CD4-positive, alpha-beta T cell (primary cell): Measurements from ENCODE around the gene UNC13D. TPM values are rescaled to one million over a fixed set of nuclear protein-coding genes. Genes with fewer than 3 reads are reported as not detected.
"Not testable (repeated sequence)": the region's sequence is repeated elsewhere in the genome, so short reads cannot be mapped to it uniquely, and the experiment has no call there.

ENCODE experiments used
- ATAC-seq: fragments of 200-7000 bp; cut with Tn5 transposase; one replicate; pipeline ENCODE4 v1.10.0; 2022; ENCODE audit warnings: mild to moderate bottlenecking; ENCODE audit not compliant: poor library complexity
- CTCF ChIA-PET: fragments of 350-600 bp; sonication (Branson Sonifier 250); formaldehyde crosslinking; loops from one replicate; lab custom pipeline; 2021; ENCODE audit warnings: antibody characterized with exemption, inconsistent platforms; lab: Charles Lee
- POLR2A ChIA-PET: fragments of 350-600 bp; sonication (Branson Sonifier 250); formaldehyde crosslinking; loops from one replicate; lab custom pipeline; 2021; ENCODE audit warnings: antibody characterized with exemption, inconsistent platforms; lab: Charles Lee
- DNase-seq, 14 experiments: peaks; one replicate each; pipeline ENCODE4 v3.0.0-alpha.2; 2013 to 2020; ENCODE audit warnings: mixed read lengths in 2 of 14
- H3K27ac ChIP-seq, 2 donors: one replicate each; pipeline versions ENCODE4 v1.5.1 to v1.7.0; 2013; ENCODE audit warnings: low read length in 2 of 2, low read depth in 1 of 2, mild to moderate bottlenecking in 1 of 2
- H3K27me3 ChIP-seq, 2 experiments: 1 replicate in 1 of 2; 2 replicates in 1 of 2; pipeline versions ENCODE4 v1.6.1 to v1.7.0; 2013; ENCODE audit warnings: low read length in 2 of 2, control low read depth in 1 of 2, mild to moderate bottlenecking in 1 of 2, moderate library complexity in 1 of 2; ENCODE audit not compliant: insufficient read depth in 2 of 2, control insufficient read depth in 1 of 2
- H3K36me3 ChIP-seq: one replicate; pipeline ENCODE4 v1.6.1; 2013; ENCODE audit warnings: low read length, control low read depth; ENCODE audit not compliant: insufficient read depth
- H3K4me1 ChIP-seq: one replicate; pipeline ENCODE4 v1.6.1; 2013; ENCODE audit warnings: low read length, control low read depth; ENCODE audit not compliant: insufficient read depth
- H3K4me3 ChIP-seq: one replicate; pipeline ENCODE4 v1.5.1; 2013; ENCODE audit warnings: mild to moderate bottlenecking, low read length, moderate library complexity
- H3K9me3 ChIP-seq, 2 experiments: 1 replicate in 1 of 2; 2 replicates in 1 of 2; pipeline versions ENCODE4 v1.6.1 to v1.7.0; 2013; ENCODE audit warnings: low read length in 2 of 2, mild to moderate bottlenecking in 2 of 2, control low read depth in 1 of 2, moderate library complexity in 1 of 2; ENCODE audit not compliant: control insufficient read depth in 1 of 2, insufficient read depth in 1 of 2
- H3K27ac Mint-ChIP-seq: one replicate; pipeline ENCODE4 v1.8.0; 2020; ENCODE audit warnings: mixed read lengths
- H3K27me3 Mint-ChIP-seq: one replicate; pipeline ENCODE4 v1.8.0; 2021; ENCODE audit warnings: mixed read lengths
- H3K36me3 Mint-ChIP-seq: one replicate; pipeline ENCODE4 v1.8.0; 2021; ENCODE audit warnings: low read depth, mixed read lengths
- H3K4me1 Mint-ChIP-seq: one replicate; pipeline ENCODE4 v1.8.0; 2021; ENCODE audit warnings: low read depth, mixed read lengths
- H3K4me3 Mint-ChIP-seq: one replicate; pipeline ENCODE4 v1.8.0; 2020; ENCODE audit warnings: mild to moderate bottlenecking, mixed read lengths
- H3K9me3 Mint-ChIP-seq: one replicate; pipeline ENCODE4 v1.8.0; 2020; ENCODE audit warnings: mixed read lengths
- intact Hi-C, 2 experiments: fragments of 100-400 bp; cut with DNase I in 1 of 2; cut with micrococcal nuclease in 1 of 2; formaldehyde crosslinking; loops; one replicate each; pipeline versions ENCODE4 v1.15.1 to v1.9.0; 2023 to 2025; cut with DNase I, micrococcal nuclease
- total RNA-seq, 174 experiments: library from RNA in 2 of 174; stranded (reverse) in 2 of 174; gene quantifications; one replicate each; pipeline ENCODE4 v1.2.3 and lab custom pipeline; 2021 to 2026
- TF ChIP-seq, protein P1 (sequence below): fragments of 200-600 bp; IDR thresholded peaks from one replicate; pipeline ENCODE4 v1.8.0; 2022; ENCODE audit warnings: antibody characterized with exemption, mild to moderate bottlenecking

UNC13D gene
- total RNA-seq, 2 experiments from 2014 or later: 110 to 112 TPM

DNA sequence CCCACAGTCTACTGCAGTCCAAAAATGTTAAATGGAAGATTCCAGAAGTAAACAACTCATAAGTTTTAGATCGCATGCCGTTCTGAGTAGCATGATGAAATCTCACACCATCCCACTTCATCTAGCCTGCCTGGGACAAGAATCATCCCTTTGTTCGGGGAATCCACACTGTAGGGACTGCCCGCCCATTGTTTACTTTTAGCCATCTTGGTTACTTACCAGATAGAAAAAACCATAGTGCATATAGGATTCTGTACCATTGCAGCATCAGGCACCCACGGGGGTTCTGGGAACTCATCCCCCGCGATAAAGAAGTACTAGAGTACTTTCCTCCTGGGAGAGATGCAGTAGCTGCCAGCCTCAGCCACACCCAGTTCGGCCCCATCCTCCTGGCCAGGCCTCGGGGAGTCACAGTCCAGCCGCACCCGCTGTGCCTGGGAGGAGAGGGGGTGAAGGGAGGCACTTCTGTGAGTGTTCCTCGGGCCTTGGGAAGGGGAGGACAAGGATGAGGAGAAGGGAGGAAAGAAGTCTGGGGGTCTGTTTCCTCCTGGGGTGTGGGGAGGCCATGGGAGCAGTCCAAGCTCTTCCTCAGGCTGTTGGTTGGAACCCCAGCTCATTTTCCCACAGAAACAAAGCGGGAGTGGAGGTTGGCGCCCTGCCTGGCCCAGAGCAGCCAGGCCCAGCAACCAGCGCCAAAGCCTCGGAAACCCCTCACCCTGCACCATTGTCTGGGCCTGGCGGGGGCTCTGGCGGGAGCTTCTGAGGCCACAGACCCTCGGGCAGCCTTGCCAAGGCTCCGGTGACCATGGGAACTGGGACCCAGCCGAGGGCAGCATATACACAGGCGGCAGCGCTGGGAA, 25.3 kb upstream of the UNC13D start:
- POLR2A ChIA-PET: interaction anchor here (0.8 kb wide), 1 partner anchor 14 kb away, joined by 5 read pairs; the partner anchor contains the start of gene WBP2
- no peaks in the 10 kb centered on the region for H3K27me3 Mint-ChIP-seq
- no peak overlapping the region for H3K27ac Mint-ChIP-seq

DNA sequence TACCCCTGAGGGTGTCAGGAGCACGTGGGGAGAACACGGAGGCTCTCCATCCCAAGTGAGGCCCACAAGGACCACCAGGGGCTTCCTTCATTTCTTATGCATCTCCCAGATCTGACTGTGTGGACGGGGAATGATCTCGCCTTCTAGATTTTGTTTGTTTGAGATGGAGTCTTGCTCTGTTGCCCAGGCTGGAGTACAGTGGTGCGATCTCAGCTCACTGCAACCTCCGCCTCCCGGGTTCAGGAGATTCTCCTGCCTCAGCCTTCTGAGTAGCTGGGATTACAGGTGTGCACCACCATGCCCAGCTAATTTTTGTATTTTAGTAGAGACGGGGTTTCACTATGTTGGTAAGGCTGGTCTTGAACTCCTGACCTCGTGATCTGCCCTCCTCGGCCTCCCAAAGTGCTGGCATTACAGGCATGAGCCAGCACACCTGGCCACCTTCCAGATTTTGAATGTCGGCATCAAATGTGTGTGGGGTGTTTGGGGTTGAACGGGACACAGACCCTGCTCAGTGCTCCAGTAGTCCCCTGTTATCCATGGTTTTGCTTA, 24.6 kb upstream of the UNC13D start:
- DNase-seq, intact Hi-C loops, H3K36me3 Mint-ChIP-seq, POLR2A ChIA-PET, H3K27ac Mint-ChIP-seq, H3K9me3 Mint-ChIP-seq, H3K27me3 ChIP-seq, H3K36me3 ChIP-seq, ATAC-seq, H3K27ac ChIP-seq, H3K4me3 ChIP-seq, H3K9me3 ChIP-seq, H3K4me3 Mint-ChIP-seq, H3K27me3 Mint-ChIP-seq, CTCF ChIA-PET: not testable (repeated sequence)
- H3K4me1 ChIP-seq: peaks cover 34% of the 10 kb centered on the region
- H3K4me1 Mint-ChIP-seq: peaks cover 42% of the 10 kb centered on the region

More for the DNA sequence above, 25.3 kb upstream of the UNC13D start:
- H3K9me3 ChIP-seq: no peaks in the 10 kb centered on the region
- H3K4me1 ChIP-seq: peaks cover 28% of the 10 kb centered on the region
- Mint-ChIP-seq H3K9me3 (no peaks in the 10 kb centered on the region), H3K4me1 (peaks cover 38% of the 10 kb centered on the region), H3K4me3 (no peak overlapping the region), H3K36me3 (no peaks in the 10 kb centered on the region)
- ATAC-seq (no peak), DNase-seq (no peak)
- TF ChIP-seq, protein P1, sequence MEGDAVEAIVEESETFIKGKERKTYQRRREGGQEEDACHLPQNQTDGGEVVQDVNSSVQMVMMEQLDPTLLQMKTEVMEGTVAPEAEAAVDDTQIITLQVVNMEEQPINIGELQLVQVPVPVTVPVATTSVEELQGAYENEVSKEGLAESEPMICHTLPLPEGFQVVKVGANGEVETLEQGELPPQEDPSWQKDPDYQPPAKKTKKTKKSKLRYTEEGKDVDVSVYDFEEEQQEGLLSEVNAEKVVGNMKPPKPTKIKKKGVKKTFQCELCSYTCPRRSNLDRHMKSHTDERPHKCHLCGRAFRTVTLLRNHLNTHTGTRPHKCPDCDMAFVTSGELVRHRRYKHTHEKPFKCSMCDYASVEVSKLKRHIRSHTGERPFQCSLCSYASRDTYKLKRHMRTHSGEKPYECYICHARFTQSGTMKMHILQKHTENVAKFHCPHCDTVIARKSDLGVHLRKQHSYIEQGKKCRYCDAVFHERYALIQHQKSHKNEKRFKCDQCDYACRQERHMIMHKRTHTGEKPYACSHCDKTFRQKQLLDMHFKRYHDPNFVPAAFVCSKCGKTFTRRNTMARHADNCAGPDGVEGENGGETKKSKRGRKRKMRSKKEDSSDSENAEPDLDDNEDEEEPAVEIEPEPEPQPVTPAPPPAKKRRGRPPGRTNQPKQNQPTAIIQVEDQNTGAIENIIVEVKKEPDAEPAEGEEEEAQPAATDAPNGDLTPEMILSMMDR: no peak
- H3K27ac ChIP-seq: no peak overlapping the region
- intact Hi-C loops: no loop called here
- peaks cover 5% of the 10 kb centered on the region for H3K36me3 ChIP-seq
- CTCF ChIA-PET: interaction anchor here (0.7 kb wide), 1 partner anchor 82 kb away, joined by 3 read pairs; no protein-coding TSS in a partner anchor
- H3K4me3 ChIP-seq: no peak overlapping the region
- no peaks in the 10 kb centered on the region for H3K27me3 ChIP-seq

- H3K27me3 Mint-ChIP-seq, H3K36me3 ChIP-seq, DNase-seq, H3K4me3 ChIP-seq, H3K9me3 Mint-ChIP-seq, H3K4me3 Mint-ChIP-seq, H3K9me3 ChIP-seq, H3K27ac ChIP-seq, ATAC-seq, intact Hi-C loops, H3K27me3 ChIP-seq, H3K36me3 Mint-ChIP-seq: not testable (repeated sequence)
- Mint-ChIP-seq H3K27ac (peak overlapping the region; percentile 77), H3K4me1 (peaks cover 27% of the 10 kb centered on the region)
- CTCF ChIA-PET: interaction anchor here (1.1 to 1.9 kb wide), 4 partner anchors 11 to 31 kb away, joined by 3 to 16 read pairs (median 4); partner anchors contain the start of genes TRIM47, TRIM65 and UNC13D
- peaks cover 34% of the 10 kb centered on the region for H3K4me1 ChIP-seq
- POLR2A ChIA-PET: interaction anchor here (0.9 to 1.6 kb wide), 5 partner anchors 10 to 89 kb away, joined by 3 to 22 read pairs (median 6); partner anchors contain the start of genes TRIM65 and WBP2
Measured at GRCh38 chr17:75865404-75866188, 21.4 kb upstream of the UNC13D start.

GRCh38 chr17:75864887-75865286, 20.7 kb upstream of the UNC13D start:
- H3K27me3 ChIP-seq, H3K36me3 Mint-ChIP-seq, H3K9me3 Mint-ChIP-seq, H3K27me3 Mint-ChIP-seq, H3K4me3 ChIP-seq, H3K9me3 ChIP-seq, H3K4me3 Mint-ChIP-seq, H3K36me3 ChIP-seq, intact Hi-C loops: not testable (repeated sequence)
- DNase-seq (peak in 2 of 14 experiments; percentile 61 to 74), ATAC-seq (peak; percentile 77)
- peaks cover 34% of the 10 kb centered on the region for H3K4me1 ChIP-seq
- peak overlapping the region; percentile 77 for H3K27ac Mint-ChIP-seq
- peaks cover 25% of the 10 kb centered on the region for H3K4me1 Mint-ChIP-seq
- CTCF ChIA-PET: interaction anchor here (1.1 to 1.9 kb wide), 3 partner anchors 12 to 31 kb away, joined by 3 to 16 read pairs (median 5); partner anchors contain the start of genes TRIM47, TRIM65 and UNC13D
- POLR2A ChIA-PET: interaction anchor here (0.9 to 1.6 kb wide), 6 partner anchors 9 to 89 kb away, joined by 3 to 22 read pairs (median 6); partner anchors contain the start of genes TRIM65 and WBP2
- peak overlapping the region; percentile 31 to 68 for H3K27ac ChIP-seq
